ENCODE measurements around the gene ODAD2. TPM values are rescaled to one million over a fixed set of nuclear protein-coding genes. Genes with fewer than 3 reads are reported as not detected.

Gene ODAD2, protein sequence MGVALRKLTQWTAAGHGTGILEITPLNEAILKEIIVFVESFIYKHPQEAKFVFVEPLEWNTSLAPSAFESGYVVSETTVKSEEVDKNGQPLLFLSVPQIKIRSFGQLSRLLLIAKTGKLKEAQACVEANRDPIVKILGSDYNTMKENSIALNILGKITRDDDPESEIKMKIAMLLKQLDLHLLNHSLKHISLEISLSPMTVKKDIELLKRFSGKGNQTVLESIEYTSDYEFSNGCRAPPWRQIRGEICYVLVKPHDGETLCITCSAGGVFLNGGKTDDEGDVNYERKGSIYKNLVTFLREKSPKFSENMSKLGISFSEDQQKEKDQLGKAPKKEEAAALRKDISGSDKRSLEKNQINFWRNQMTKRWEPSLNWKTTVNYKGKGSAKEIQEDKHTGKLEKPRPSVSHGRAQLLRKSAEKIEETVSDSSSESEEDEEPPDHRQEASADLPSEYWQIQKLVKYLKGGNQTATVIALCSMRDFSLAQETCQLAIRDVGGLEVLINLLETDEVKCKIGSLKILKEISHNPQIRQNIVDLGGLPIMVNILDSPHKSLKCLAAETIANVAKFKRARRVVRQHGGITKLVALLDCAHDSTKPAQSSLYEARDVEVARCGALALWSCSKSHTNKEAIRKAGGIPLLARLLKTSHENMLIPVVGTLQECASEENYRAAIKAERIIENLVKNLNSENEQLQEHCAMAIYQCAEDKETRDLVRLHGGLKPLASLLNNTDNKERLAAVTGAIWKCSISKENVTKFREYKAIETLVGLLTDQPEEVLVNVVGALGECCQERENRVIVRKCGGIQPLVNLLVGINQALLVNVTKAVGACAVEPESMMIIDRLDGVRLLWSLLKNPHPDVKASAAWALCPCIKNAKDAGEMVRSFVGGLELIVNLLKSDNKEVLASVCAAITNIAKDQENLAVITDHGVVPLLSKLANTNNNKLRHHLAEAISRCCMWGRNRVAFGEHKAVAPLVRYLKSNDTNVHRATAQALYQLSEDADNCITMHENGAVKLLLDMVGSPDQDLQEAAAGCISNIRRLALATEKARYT
- under 1 TPM in 1 of 2 donors, not detected in 1; 0.66 TPM for total RNA-seq

DNA sequence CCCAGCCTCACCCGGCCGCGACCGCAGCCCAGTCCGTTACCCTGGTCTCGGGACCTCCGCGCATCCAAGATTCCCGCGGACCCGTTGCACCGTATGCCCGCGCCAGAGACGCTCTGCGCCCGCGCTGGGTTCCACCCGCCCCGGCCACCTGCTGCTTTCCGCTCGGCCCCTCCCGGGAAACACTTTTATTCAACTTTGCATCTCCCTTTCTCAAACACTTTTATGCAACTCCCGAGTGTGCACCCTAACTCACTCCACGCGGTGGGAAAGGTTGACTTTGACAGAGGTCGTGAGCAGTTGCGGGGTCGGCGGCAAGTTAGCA, at the start of gene ODAD2:
Gene ODAD2 (minus strand): TSS at position 126 of the 322 bp plus-strand sequence. CDS start 3,937 bp downstream, outside the sequence.
- no peak for ATAC-seq

DNA sequence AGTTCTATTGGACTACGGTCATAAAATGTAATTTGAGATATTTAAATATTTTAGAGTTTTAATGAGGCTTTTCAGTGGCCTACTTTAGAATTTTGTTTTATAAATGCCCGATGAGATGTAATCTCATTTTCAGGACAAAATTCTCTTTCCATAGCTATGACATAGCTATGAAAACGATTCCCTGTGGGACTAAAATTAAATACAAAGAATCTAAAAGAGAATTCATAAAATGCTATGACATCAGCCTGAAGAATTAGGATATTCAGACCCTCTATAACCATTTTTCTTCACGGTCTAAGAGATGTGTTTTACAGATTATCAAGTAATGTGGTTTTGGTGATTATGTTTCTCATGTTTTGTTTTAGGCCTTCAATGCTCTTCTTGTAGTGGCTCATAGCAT, 48.2 kb upstream of the ODAD2 start:
- H3K4me3 ChIP-seq, result no peak overlapping the region
- no peak overlapping the region for H3K27ac ChIP-seq
- intact Hi-C loops (cut with DNase I), result no loop called here
- DNase-seq, result no peak
- H3K27me3 ChIP-seq, result no peaks in the 10 kb centered on the region
- no peak for ATAC-seq
- no peak for TF ChIP-seq POLR2A (IDR thresholded peaks at IDR 0.05)
- TF ChIP-seq, protein P1, sequence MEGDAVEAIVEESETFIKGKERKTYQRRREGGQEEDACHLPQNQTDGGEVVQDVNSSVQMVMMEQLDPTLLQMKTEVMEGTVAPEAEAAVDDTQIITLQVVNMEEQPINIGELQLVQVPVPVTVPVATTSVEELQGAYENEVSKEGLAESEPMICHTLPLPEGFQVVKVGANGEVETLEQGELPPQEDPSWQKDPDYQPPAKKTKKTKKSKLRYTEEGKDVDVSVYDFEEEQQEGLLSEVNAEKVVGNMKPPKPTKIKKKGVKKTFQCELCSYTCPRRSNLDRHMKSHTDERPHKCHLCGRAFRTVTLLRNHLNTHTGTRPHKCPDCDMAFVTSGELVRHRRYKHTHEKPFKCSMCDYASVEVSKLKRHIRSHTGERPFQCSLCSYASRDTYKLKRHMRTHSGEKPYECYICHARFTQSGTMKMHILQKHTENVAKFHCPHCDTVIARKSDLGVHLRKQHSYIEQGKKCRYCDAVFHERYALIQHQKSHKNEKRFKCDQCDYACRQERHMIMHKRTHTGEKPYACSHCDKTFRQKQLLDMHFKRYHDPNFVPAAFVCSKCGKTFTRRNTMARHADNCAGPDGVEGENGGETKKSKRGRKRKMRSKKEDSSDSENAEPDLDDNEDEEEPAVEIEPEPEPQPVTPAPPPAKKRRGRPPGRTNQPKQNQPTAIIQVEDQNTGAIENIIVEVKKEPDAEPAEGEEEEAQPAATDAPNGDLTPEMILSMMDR (IDR thresholded peaks at IDR 0.05), result no peak
- 81 to 84% methylated on average over 4 of the region's 4 CpGs for WGBS, 2 donors
- no peaks in the 10 kb centered on the region for H3K36me3 ChIP-seq (replicated peaks in 1 of 2; ENCODE audit: insufficient read depth in 1 of 2, low read depth in 2 of 2)
- H3K9me3 ChIP-seq, result no peaks in the 10 kb centered on the region
- no peaks in the 10 kb centered on the region for H3K4me1 ChIP-seq

More for the DNA sequence above, at the start of gene ODAD2:
- H3K4me3 ChIP-seq, result peak within 1 kb of the TSS; percentile 33 to 62
- TF ChIP-seq, protein P1 (IDR thresholded peaks at IDR 0.05), result no peak
- no peak for TF ChIP-seq POLR2A (IDR thresholded peaks at IDR 0.05)
- H3K4me1 ChIP-seq, result peaks cover 5% of the 10 kb centered on the region
- no peak for DNase-seq
- H3K9me3 ChIP-seq, result no peaks in the 10 kb centered on the region
- WGBS, 2 donors, result 3 to 4% methylated on average over 25 to 30 of the region's 30 CpGs
- no peaks in the 10 kb centered on the region for H3K27me3 ChIP-seq
- intact Hi-C loops (cut with DNase I), result no loop called here
- no peak within 1 kb of the TSS for H3K27ac ChIP-seq
- H3K36me3 ChIP-seq (replicated peaks in 1 of 2; ENCODE audit: insufficient read depth in 1 of 2, low read depth in 2 of 2), result no peaks in the 10 kb centered on the region

DNA sequence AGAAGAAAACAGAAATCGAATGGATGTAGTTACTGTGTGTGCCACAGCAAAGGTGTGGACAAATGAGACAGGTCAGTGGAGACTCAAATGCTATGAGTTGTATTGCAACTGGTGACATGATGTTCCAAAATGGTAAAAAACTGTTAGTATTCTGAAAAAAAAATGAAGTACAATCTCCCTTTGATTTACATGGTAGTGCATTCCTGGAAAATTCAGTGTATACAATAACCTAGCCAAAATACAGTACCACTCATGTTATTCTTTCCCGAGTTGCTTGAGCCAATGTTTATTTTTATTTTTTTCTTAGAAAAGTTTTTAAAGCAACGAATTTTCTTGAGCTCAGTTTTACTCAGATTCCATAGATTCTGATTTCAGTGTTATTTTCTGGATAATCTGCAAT, 47.7 kb upstream of the ODAD2 start:
- intact Hi-C loops (cut with DNase I), result no loop called here
- no peak for TF ChIP-seq POLR2A (IDR thresholded peaks at IDR 0.05)
- TF ChIP-seq, protein P1 (IDR thresholded peaks at IDR 0.05), result no peak
- Histone ChIP-seq H3K4me1 (no peaks in the 10 kb centered on the region), H3K27me3 (no peaks in the 10 kb centered on the region), H3K4me3 (no peak overlapping the region), H3K36me3 (replicated peaks in 1 of 2; ENCODE audit: insufficient read depth in 1 of 2, low read depth in 2 of 2) (no peaks in the 10 kb centered on the region), H3K27ac (no peak overlapping the region), H3K9me3 (no peaks in the 10 kb centered on the region)
- DNase-seq (no peak), ATAC-seq (no peak)
- 44 to 65% methylated on average over 3 of the region's 3 CpGs for WGBS, 2 donors

DNA sequence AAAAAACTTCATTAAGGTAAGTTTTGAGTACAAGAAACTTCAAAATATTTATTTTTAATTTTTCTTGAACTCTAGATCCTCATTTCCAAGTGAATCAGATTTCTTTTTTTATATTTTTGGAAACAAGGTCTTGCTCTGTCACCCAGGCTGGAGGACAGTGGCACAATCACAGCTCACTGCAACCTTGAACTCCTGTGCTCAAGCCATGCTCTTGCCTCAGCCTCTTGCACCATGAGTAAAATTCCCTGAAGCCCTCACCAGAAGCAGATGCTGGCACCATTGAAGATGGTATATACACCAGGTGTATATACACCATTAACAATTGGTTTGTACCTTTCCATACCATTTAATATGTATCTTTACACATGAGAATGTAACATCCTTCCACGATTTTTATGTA, 45.1 kb upstream of the ODAD2 start:
- Histone ChIP-seq H3K36me3 (replicated peaks in 1 of 2; ENCODE audit: insufficient read depth in 1 of 2, low read depth in 2 of 2) (no peaks in the 10 kb centered on the region), H3K4me1 (no peaks in the 10 kb centered on the region), H3K27me3 (no peaks in the 10 kb centered on the region), H3K9me3 (no peaks in the 10 kb centered on the region), H3K27ac (no peak overlapping the region), H3K4me3 (no peak overlapping the region)
- ATAC-seq (no peak), DNase-seq (no peak)
- intact Hi-C loops (cut with DNase I), result no loop called here
- TF ChIP-seq POLR2A (IDR thresholded peaks at IDR 0.05), result no peak
- TF ChIP-seq, protein P1 (IDR thresholded peaks at IDR 0.05), result no peak
- 59 to 61% methylated on average over 1 of the region's 1 CpG for WGBS, 2 donors

Measured in body of pancreas (tissue), 4 donors.